ENCODE measurements around the gene FBXL19.

The FBXL19 gene

GRCh38 chr16:30985401-30986128 lies 62.2 kb downstream of the FBXL19 start:
- DNase-seq (ENCODE audit: low read depth in 3 of 3, low spot score in 1 of 3): no peak

GRCh38 chr16:30986129-30986991 lies 63.0 kb downstream of the FBXL19 start:
- DNase-seq (ENCODE audit: low read depth in 3 of 3, low spot score in 1 of 3): no peak

DNA sequence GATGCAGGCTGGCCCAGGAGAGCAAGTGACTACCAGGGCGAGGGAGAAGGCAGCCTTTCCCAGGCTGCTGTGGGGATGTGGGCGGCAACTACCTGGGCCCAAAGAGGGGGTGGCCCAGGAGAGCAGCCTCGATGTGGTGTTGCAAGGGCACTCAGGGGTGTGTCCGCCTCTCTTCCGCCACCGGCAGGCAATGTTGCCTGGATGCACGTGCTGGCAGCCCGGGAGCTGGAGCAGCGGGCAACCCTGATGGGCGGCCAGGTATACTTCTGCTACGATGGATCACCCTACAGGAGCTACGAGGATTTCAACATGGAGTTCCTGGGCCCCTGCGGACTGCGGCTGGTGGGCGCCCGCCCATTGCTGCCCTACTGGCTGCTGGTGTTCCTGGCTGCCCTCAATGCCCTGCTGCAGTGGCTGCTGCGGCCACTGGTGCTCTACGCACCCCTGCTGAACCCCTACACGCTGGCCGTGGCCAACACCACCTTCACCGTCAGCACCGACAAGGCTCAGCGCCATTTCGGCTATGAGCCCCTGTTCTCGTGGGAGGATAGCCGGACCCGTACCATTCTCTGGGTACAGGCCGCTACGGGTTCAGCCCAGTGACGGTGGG lies 64.3 kb downstream of the FBXL19 start:
- DNase-seq (ENCODE audit: low read depth in 3 of 3, low spot score in 1 of 3): no peak

GRCh38 chr16:30989469-30990047 lies 66.2 kb downstream of the FBXL19 start:
- no peak for DNase-seq (ENCODE audit: low read depth in 3 of 3, low spot score in 1 of 3)

DNA sequence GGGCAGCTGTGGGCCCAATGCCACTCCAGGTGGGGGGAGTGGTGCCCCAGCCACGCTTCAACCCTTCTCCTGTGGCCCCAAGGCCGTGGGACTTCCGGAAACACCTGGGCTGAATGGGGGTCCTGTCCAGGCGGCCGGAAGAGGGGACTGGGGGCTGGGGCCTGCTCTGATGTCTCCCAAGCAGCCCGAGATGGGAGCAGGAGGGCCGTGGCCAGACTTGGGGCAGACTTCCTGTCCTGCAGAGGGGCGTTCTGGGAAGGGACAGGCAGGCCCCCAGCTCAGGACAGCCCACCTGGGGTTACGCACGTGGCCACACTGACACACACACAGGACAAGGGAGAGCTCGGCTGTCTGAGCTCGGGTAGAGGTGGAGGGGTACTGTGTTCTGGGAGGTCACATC lies 66.7 kb downstream of the FBXL19 start:
- DNase-seq (ENCODE audit: low read depth in 3 of 3, low spot score in 1 of 3): no peak

GRCh38 chr16:30991052-30991451 lies 67.7 kb downstream of the FBXL19 start:
- no peak for DNase-seq (ENCODE audit: low read depth in 3 of 3, low spot score in 1 of 3)

GRCh38 chr16:30992276-30992780 lies 69.0 kb downstream of the FBXL19 start:
- DNase-seq (ENCODE audit: low read depth in 3 of 3, low spot score in 1 of 3): no peak

DNA sequence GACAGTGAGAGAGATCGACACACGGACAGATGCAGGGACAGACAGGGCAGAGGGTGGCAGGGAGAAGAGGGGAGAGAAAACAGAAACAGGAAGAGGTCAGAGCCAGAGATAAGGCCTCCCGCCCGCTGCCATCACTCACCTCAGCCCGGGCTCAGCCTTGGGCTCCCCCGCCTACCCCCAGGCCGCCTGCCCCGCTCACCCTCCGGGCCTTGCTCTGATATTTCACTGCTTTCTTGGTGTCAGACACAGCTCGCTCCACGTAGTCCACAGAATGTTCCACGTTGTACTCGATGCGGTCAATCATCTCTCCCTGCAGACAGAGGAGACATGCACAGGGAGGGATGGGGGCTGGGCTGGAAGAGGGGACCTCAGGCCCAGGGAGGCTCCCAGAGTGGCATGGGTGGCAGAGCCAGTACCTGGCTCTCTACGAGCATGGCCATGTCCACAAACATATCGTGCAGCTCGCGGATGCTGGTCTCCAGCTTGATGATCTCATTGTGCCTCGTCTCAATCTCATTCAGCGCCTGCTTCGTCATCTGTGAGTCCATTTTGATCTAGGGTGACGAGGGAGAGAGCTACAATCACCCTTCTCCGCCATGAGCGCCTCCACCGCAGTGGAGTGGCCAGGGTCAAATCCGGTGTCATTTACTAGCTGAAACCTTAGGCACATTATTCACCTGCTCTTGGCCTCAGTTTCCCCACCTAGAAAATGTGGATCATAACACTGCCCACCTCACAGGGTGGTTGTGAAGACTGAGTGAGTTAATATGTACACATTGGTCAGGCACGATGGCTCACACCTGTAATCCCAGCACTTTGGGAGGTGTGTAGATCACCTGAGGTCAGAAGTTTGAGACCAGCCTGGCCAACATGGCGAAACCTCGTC lies 69.8 kb downstream of the FBXL19 start:
- no peak for DNase-seq (ENCODE audit: low read depth in 3 of 3, low spot score in 1 of 3)

DNA sequence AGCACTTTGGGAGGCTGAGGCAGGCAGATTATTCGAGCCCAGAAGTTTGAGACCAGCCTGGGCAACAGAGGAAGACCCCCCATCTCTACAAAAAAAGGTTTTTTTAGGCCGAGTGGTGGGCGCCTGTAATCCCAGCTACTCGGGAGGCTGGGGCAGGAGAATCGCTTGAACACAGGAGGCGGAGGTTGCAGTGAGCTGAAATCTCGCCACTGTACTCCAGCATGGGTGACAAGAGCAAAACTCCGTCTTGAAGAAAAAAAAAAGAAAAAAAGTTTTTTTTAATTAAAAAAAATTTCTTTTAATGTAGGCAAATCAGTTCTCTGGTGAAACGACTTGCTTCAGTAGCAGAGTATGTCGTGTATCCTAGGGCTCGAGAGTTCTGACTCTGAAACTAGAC lies 72.6 kb downstream of the FBXL19 start:
- no peak for DNase-seq (ENCODE audit: low read depth in 3 of 3, low spot score in 1 of 3)

DNA sequence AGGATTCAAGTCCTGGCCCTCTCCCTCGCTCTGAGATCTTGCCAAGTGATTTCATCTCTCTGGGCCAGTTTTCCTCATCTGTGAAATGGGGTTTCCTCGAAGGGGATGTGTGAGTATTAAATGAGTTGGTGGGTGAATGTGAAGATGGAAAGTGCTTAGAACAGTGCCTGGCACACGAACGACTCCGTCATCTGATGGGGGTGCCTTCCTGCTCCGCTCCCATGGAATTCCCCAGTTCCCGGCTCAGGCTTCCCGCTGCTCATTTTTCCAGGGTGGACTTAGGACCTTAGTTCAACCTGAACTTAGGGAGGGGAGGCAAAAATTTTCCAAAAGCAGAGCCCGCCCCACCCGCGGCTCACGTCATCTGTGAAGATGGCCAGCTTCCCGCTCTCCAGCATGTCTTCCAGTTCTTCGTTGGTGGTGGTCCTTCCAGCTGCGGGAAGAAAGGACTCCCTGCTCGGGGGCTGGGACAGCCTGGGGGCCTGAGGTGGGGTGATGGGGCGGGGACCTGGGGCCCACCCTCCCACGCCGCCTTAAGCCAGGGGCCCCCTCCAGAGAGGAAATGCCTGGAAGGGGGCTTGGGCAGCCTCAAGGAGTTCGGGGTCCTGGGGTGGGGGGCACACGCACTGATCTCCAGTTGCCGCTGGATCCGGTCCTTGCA lies 73.1 kb downstream of the FBXL19 start:
- DNase-seq (ENCODE audit: low read depth in 3 of 3, low spot score in 1 of 3): no peak

GRCh38 chr16:30996985-30997724 lies 73.8 kb downstream of the FBXL19 start:
- DNase-seq (ENCODE audit: low read depth in 3 of 3, low spot score in 1 of 3): peak; percentile 51 to 80 (median 57)

DNA sequence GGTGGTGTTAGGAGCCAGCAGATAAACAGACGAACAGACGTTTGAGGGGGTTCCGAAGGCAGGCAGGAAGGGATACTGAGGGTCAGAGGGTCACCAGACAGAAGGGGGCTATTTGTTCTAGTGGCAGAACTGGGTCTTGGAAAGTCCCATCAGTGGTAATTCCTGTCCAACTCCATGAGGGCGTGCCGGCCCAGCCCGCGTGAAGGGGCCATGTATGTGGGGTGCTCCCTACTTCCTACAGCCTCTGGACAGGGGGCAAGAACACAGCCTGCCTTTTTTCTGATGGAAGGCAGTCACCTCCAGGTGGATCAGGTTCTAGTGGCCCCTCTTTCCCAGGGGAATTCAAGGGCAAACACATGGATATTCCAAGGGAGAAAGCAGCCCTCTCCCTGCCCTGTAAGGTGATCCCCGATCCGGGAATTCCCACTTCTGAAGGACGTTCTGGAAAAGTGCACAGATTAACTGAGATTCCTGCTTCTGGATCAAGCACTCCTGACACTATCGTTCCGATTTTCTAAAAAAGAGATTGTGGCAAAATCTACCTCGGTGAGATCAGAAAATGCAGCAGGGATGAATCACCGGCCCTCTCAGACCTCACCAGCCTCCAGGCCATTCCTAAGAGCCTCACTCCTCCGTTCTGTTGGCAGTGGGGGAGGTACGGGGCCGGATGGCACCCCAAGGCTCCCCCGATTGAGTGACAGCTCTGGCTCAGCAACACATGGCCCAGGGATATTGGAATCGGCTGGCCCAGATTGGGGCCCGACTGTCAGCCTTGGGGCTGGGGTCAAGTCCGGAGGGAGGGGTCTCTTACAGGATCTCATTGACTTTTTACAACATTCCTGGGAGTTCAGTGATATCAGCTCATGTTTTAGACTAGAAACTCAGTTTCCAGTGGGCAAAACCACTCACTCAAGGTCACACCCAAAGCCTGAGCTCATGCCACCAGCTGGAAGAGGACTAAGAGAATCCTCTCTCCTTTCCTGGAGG lies 74.6 kb downstream of the FBXL19 start:
- DNase-seq (ENCODE audit: low read depth in 3 of 3, low spot score in 1 of 3): no peak
